ENCODE measurements around the gene XPR1. TPM values are rescaled to one million over a fixed set of nuclear protein-coding genes. Genes with fewer than 3 reads are reported as not detected.

The XPR1 gene
- total RNA-seq, 1 donor from 2014 or later, result 46.7 TPM

DNA sequence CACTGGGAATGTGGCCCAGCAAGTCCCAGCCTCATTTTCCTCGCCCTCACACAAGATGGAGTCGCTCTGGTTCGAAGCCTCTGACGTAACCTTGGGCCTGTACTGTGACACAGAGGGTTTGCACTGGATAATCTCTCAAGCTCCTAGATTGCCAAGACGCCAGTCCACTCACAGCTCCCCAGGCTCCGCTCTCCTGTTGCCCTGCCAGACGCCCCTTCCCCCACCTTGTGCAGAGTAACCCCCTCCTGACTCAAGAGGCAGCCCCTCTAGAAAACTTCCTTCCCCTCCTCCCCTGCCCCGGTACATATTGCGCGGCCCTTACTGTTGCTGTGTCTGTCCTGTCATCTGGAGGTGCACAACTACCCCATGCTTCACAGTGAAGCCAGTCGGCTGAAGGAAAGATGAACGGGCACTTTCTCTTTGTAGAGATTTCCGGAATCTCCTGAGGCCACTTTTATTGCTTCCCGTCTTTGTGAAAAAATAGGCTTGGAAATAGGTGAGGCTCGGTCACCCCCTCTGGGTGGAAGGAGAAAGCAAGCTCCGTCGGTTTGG lies 279.9 kb downstream of the XPR1 start:
- peaks cover 25% of the 10 kb centered on the region for H3K27me3 Mint-ChIP-seq (ENCODE audit: low read depth)

DNA sequence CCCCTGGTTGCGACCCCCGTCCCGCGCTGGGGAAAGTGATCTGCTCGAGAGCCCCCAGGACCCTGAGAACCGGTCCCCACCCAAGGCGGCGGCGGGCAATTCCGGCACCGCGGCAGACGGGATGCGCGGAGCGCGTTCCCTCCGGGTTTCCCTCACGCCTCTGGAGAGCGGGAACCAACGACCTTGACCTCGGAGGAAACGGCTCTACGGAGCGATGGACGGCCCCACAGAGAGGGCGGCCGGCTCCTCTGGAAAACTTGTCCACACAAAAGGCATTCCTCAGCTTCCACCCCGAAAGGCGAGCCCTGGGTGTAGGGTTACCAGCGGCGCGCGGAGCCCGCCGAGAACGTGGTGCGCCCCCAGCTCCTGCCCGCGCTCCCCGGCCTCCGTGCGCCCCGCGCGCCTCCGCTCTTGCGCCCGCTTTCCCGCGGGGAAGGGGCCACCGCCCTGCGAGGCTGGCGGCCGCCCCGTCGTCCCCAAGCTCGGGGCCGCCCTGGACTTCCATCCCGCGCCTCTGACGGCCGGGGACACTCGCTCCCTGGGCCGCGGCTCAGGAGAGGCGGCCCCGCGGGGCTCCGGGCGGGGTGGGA lies 280.5 kb downstream of the XPR1 start:
- no peak for TF ChIP-seq CTCF (conservative IDR thresholded peaks at IDR 0.05)
- Mint-ChIP-seq H3K27ac (ENCODE audit: unreplicated experiment) (peak overlapping the region; percentile 27), H3K9me3 (no peaks in the 10 kb centered on the region), H3K36me3 (ENCODE audit: low read depth) (no peaks in the 10 kb centered on the region), H3K4me1 (peaks cover 34% of the 10 kb centered on the region), H3K4me3 (peak overlapping the region; percentile 78), H3K27me3 (ENCODE audit: low read depth) (peaks cover 25% of the 10 kb centered on the region)
- DNase-seq (ENCODE audit: low read depth, low spot score), result no peak

More for the DNA sequence above, 279.9 kb downstream of the XPR1 start:
- TF ChIP-seq CTCF (conservative IDR thresholded peaks at IDR 0.05), result no peak
- no peaks in the 10 kb centered on the region for H3K36me3 Mint-ChIP-seq (ENCODE audit: low read depth)
- peak overlapping the region; percentile 43 for H3K27ac Mint-ChIP-seq (ENCODE audit: unreplicated experiment)
- peak overlapping the region; percentile 78 for H3K4me3 Mint-ChIP-seq
- peaks cover 31% of the 10 kb centered on the region for H3K4me1 Mint-ChIP-seq
- no peak for DNase-seq (ENCODE audit: low read depth, low spot score)
- H3K9me3 Mint-ChIP-seq, result no peaks in the 10 kb centered on the region

- Mint-ChIP-seq H3K27me3 (ENCODE audit: low read depth) (peaks cover 25% of the 10 kb centered on the region), H3K4me1 (peaks cover 38% of the 10 kb centered on the region), H3K27ac (ENCODE audit: unreplicated experiment) (peak within 1 kb of the TSS; percentile 43), H3K4me3 (peak within 1 kb of the TSS; percentile 88), H3K9me3 (no peaks in the 10 kb centered on the region), H3K36me3 (ENCODE audit: low read depth) (no peaks in the 10 kb centered on the region)
- no peak for DNase-seq (ENCODE audit: low read depth, low spot score)
- TF ChIP-seq CTCF (conservative IDR thresholded peaks at IDR 0.05), result no peak
These were observed 281.2 kb downstream of the XPR1 start, which contains the start of gene KIAA1614 for GRCh38 chr1:180912801-180913565. Gene KIAA1614 (plus strand): TSS chr1:180912897. CDS start chr1:180913244, 347 bp downstream.

- no peak for TF ChIP-seq CTCF (conservative IDR thresholded peaks at IDR 0.05)
- H3K4me3 Mint-ChIP-seq, result peak overlapping the region; percentile 39
- no peaks in the 10 kb centered on the region for H3K36me3 Mint-ChIP-seq (ENCODE audit: low read depth)
- peaks cover 22% of the 10 kb centered on the region for H3K27me3 Mint-ChIP-seq (ENCODE audit: low read depth)
- peak overlapping the region; percentile 35 for H3K27ac Mint-ChIP-seq (ENCODE audit: unreplicated experiment)
- no peak for DNase-seq (ENCODE audit: low read depth, low spot score)
- peaks cover 35% of the 10 kb centered on the region for H3K4me1 Mint-ChIP-seq
- H3K9me3 Mint-ChIP-seq, result no peaks in the 10 kb centered on the region
These were observed 283.7 kb downstream of the XPR1 start for GRCh38 chr1:180915426-180915965.

DNA sequence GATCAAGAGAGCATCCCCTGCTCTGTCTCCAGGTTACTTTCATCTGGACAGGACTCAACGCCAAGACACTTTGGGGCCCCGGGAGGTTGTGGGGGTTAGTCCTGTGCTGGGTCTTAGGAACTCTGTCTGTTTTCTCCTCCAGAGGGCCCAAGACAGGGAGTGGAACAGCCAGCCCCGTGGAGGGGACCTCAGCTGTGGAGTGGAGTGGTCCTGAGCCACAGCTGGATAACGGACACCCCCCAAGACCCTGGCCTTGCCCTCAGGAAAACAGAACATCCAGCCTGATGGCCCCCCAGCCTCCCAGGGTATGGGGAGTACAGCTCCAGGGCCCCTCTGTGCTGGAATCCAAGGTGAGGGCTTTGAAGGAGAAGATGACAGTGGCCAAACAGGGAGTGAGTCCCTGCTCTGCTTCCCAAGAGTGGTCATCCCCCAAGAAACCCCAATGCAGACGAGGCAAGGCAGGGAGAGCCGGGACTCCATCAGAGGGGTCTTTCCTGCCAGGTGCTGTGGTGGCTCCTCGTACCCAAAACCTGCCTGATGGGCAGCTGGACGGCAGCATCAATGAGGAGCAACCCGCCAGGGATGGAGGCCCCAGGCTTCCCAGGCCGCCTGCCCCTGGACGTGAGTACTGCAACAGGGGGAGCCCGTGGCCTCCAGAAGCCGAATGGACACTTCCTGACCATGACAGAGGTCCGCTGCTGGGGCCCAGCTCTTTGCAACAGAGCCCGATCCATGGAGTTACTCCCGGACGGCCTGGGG lies 284.4 kb downstream of the XPR1 start:
- no peak for TF ChIP-seq CTCF (conservative IDR thresholded peaks at IDR 0.05)
- Mint-ChIP-seq H3K27ac (ENCODE audit: unreplicated experiment) (peak overlapping the region; percentile 35), H3K4me3 (no peak overlapping the region), H3K9me3 (no peaks in the 10 kb centered on the region), H3K36me3 (ENCODE audit: low read depth) (no peaks in the 10 kb centered on the region), H3K27me3 (ENCODE audit: low read depth) (peaks cover 20% of the 10 kb centered on the region), H3K4me1 (peaks cover 39% of the 10 kb centered on the region)
- no peak for DNase-seq (ENCODE audit: low read depth, low spot score)

All from neural crest cell (in vitro differentiated cells).